Activated CD8-positive, alpha-beta T cell treated with anti-CD3 and anti-CD28 coated beads for 36 hours (primary cell): ENCODE data around the gene FURIN. TPM values are rescaled to one million over a fixed set of nuclear protein-coding genes. Genes with fewer than 3 reads are reported as not detected.
"Not testable (repeated sequence)": the region's sequence is repeated elsewhere in the genome, so short reads cannot be mapped to it uniquely, and the experiment has no call there.

Experiments
- ATAC-seq: fragments of 200-7000 bp; cut with Tn5 transposase; one replicate; pipeline ENCODE4 v1.10.0; 2021; ENCODE audit warnings: mild to moderate bottlenecking, moderate library complexity
- CTCF ChIA-PET: fragments of 350-600 bp; sonication (Branson Sonifier 250); formaldehyde crosslinking; loops from one replicate; lab custom pipeline; 2021; ENCODE audit warnings: antibody characterized with exemption; lab: Charles Lee
- POLR2A ChIA-PET: fragments of 350-600 bp; sonication (Branson Sonifier 250); formaldehyde crosslinking; loops from one replicate; lab custom pipeline; 2021; ENCODE audit warnings: antibody characterized with exemption; lab: Charles Lee
- DNase-seq: peaks from one replicate; pipeline ENCODE4 v3.0.0-alpha.2; 2020
- H3K27ac Mint-ChIP-seq: one replicate; pipeline ENCODE4 v1.8.0; 2021; ENCODE audit warnings: mild to moderate bottlenecking, mixed read lengths
- H3K27me3 Mint-ChIP-seq: one replicate; pipeline ENCODE4 v1.8.0; 2021; ENCODE audit warnings: mixed read lengths
- H3K36me3 Mint-ChIP-seq: one replicate; pipeline ENCODE4 v1.8.0; 2021; ENCODE audit warnings: low read depth, mixed read lengths
- H3K4me1 Mint-ChIP-seq: one replicate; pipeline ENCODE4 v1.8.0; 2021; ENCODE audit warnings: low read depth, mixed read lengths
- H3K4me3 Mint-ChIP-seq: one replicate; pipeline ENCODE4 v1.8.0; 2021; ENCODE audit warnings: mild to moderate bottlenecking, moderate library complexity, mixed read lengths
- H3K9me3 Mint-ChIP-seq: one replicate; pipeline ENCODE4 v1.8.0; 2021; ENCODE audit warnings: mixed read lengths
- intact Hi-C: fragments of 100-400 bp; cut with micrococcal nuclease; formaldehyde crosslinking; loops from one replicate; pipeline ENCODE4 v1.10.0; 2022
- total RNA-seq, 2 experiments: library from RNA; stranded (reverse); gene quantifications; one replicate each; pipeline ENCODE4 v1.2.3, GENCODE V29; 2021
- TF ChIP-seq, protein P1 (sequence below): fragments of 200-600 bp; IDR thresholded peaks from one replicate; pipeline ENCODE4 v1.8.0; 2022; ENCODE audit warnings: antibody characterized with exemption, mild to moderate bottlenecking

The FURIN gene
- total RNA-seq, 2 experiments from 2014 or later, result 111 to 117 TPM

DNA sequence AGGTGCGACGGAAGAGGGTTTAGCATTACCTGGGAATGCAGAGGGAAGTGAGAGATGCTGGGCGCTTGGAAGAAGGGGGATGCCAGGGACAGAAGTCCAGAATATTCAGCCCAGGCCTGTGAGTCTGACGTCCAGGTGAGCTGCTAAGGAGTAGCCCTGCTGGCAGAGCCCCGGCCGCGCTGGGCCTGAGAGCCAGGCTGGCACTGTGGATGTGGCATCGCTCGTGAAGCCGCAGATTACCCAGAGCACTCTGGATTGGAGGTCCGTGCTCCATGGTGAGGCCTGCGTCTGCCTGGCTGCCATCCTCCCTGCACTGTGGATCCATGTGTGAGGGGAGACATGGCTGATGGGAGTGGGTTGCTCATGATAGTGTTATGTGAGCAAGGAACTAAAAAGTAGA lies 49.2 kb downstream of the FURIN start:
- no peaks in the 10 kb centered on the region for H3K9me3 Mint-ChIP-seq
- TF ChIP-seq, protein P1, sequence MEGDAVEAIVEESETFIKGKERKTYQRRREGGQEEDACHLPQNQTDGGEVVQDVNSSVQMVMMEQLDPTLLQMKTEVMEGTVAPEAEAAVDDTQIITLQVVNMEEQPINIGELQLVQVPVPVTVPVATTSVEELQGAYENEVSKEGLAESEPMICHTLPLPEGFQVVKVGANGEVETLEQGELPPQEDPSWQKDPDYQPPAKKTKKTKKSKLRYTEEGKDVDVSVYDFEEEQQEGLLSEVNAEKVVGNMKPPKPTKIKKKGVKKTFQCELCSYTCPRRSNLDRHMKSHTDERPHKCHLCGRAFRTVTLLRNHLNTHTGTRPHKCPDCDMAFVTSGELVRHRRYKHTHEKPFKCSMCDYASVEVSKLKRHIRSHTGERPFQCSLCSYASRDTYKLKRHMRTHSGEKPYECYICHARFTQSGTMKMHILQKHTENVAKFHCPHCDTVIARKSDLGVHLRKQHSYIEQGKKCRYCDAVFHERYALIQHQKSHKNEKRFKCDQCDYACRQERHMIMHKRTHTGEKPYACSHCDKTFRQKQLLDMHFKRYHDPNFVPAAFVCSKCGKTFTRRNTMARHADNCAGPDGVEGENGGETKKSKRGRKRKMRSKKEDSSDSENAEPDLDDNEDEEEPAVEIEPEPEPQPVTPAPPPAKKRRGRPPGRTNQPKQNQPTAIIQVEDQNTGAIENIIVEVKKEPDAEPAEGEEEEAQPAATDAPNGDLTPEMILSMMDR, result no peak
- H3K4me1 Mint-ChIP-seq, result peaks cover 4% of the 10 kb centered on the region
- no peak for ATAC-seq
- no peak overlapping the region for H3K27ac Mint-ChIP-seq
- H3K4me3 Mint-ChIP-seq, result no peak overlapping the region
- ChIA-PET POLR2A (interaction anchor here (1.1 to 2.5 kb wide), 4 partner anchors 9 to 18 kb away, joined by 3 to 7 read pairs (median 6); no protein-coding TSS in a partner anchor), CTCF (interaction anchor here (1.5 kb wide), 1 partner anchor 15 kb away, joined by 5 read pairs; the partner anchor contains the start of gene HDDC3)
- no peak for DNase-seq
- peaks cover 42% of the 10 kb centered on the region for H3K36me3 Mint-ChIP-seq
- intact Hi-C loops, result no loop called here
- no peaks in the 10 kb centered on the region for H3K27me3 Mint-ChIP-seq

DNA sequence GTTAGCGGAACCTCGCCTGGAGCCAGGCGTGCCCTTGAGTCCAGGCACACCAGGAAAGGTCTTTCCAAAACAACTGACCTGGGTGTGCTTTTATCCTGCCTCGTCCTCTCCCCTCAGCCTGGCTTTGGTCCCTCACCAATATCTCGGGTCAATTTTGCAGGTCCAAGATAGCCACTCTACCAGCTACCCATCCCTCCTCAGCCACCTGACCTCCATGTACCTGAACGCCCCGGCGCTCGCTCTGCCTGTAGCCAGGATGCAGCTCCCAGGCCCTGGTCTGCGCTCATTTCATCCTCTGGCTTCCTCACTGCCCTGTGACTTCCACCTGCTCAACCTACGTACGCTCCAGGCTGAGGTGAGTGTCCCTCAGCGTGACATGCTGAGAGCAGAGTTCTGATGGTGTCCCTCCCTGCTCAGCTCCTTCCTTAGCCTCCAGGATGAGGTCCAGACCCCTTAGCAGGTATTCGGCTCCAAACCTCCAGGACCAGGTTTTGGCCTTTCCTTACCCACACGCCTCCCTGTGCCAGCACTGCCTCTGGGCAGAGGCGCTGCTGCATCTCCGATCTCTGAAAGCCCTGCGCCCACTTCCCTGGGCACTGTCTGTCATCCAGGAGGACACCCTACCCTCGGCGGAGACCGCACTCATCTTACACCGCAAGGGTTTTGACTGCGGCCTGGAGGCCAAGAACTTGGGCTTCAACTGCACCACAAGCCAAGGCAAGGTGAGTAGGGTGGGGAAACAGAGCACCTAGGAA lies 49.8 kb downstream of the FURIN start:
- Mint-ChIP-seq H3K4me1 (peaks cover 8% of the 10 kb centered on the region), H3K27ac (no peak overlapping the region), H3K27me3 (no peaks in the 10 kb centered on the region), H3K36me3 (peaks cover 42% of the 10 kb centered on the region), H3K4me3 (no peak overlapping the region), H3K9me3 (no peaks in the 10 kb centered on the region)
- POLR2A ChIA-PET, result interaction anchor here (1.1 to 2.5 kb wide), 7 partner anchors 9 to 18 kb away, joined by 3 to 7 read pairs (median 5); partner anchors contain the start of genes HDDC3 and MAN2A2
- DNase-seq (no peak), ATAC-seq (no peak)
- intact Hi-C loops, result no loop called here
- CTCF ChIA-PET, result interaction anchor here (1.4 to 1.5 kb wide), 2 partner anchors 13 to 14 kb away, joined by 5 read pairs; partner anchors contain the start of gene HDDC3
- TF ChIP-seq, protein P1, result no peak

DNA sequence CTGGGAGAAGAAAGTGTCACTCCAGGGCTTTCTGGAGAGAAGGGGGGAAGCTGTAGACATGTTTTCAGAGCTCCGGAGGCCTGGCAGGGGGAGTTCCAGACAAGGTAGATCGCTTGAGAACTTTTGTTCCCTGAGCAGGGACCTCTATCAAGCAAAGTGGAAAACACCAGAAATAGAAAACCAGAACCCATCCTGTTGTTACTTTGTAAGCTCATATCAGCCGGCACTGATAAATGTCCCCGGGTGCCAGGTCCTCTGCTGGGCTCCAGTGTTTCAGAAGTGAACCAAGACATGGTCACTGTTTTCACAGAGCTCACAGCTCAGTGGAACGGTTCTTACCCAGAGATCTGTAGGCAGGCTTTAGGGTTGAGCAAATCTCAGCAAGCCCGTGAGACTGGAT lies 50.4 kb downstream of the FURIN start:
- POLR2A ChIA-PET, result interaction anchor here (1.1 to 2.5 kb wide), 5 partner anchors 10 to 16 kb away, joined by 3 to 7 read pairs (median 5); partner anchors contain the start of genes HDDC3 and MAN2A2
- H3K9me3 Mint-ChIP-seq, result no peaks in the 10 kb centered on the region
- no peak for DNase-seq
- no peak overlapping the region for H3K4me3 Mint-ChIP-seq
- peaks cover 37% of the 10 kb centered on the region for H3K36me3 Mint-ChIP-seq
- TF ChIP-seq, protein P1, result no peak
- no peak for ATAC-seq
- CTCF ChIA-PET, result interaction anchor here (1.4 to 1.5 kb wide), 2 partner anchors 12 to 14 kb away, joined by 5 read pairs; partner anchors contain the start of gene HDDC3
- H3K27ac Mint-ChIP-seq, result no peak overlapping the region
- H3K4me1 Mint-ChIP-seq, result peaks cover 11% of the 10 kb centered on the region
- H3K27me3 Mint-ChIP-seq, result no peaks in the 10 kb centered on the region
- intact Hi-C loops, result no loop called here

DNA sequence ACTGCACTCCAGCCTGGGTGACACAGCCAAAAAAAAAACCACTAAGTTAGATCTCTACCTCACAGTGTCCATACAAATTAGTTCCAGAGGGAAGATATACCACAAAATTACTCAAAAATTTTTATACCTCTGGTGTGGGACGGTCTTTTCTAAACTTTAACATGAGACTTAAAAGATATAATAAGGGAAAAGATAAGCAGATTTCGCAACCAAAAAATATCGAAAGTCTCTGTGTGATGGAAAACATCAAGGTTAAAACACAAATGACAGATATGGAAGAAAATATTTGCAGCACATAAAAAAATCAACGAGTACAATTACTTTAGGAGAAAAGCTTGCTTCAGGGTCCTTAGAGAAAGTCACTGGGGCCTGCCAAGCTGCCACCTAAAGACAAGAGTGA lies 53.5 kb downstream of the FURIN start:
- Mint-ChIP-seq H3K4me3 (no peak overlapping the region), H3K9me3 (no peaks in the 10 kb centered on the region), H3K4me1 (peaks cover 19% of the 10 kb centered on the region), H3K27me3 (no peaks in the 10 kb centered on the region), H3K27ac (no peak overlapping the region), H3K36me3 (peaks cover 28% of the 10 kb centered on the region)
- intact Hi-C loops, result no loop called here
- no peak for ATAC-seq
- POLR2A ChIA-PET, result interaction anchor here (1.2 to 2.8 kb wide), 3 partner anchors 9 to 17 kb away, joined by 4 to 12 read pairs (median 4); no protein-coding TSS in a partner anchor
- CTCF ChIA-PET, result interaction anchor here (1.2 to 6.1 kb wide), 5 partner anchors 11 to 104 kb away, joined by 3 to 47 read pairs (median 6); partner anchors contain the start of genes HDDC3, MAN2A2 and UNC45A
- TF ChIP-seq, protein P1, result no peak
- DNase-seq, result no peak

DNA sequence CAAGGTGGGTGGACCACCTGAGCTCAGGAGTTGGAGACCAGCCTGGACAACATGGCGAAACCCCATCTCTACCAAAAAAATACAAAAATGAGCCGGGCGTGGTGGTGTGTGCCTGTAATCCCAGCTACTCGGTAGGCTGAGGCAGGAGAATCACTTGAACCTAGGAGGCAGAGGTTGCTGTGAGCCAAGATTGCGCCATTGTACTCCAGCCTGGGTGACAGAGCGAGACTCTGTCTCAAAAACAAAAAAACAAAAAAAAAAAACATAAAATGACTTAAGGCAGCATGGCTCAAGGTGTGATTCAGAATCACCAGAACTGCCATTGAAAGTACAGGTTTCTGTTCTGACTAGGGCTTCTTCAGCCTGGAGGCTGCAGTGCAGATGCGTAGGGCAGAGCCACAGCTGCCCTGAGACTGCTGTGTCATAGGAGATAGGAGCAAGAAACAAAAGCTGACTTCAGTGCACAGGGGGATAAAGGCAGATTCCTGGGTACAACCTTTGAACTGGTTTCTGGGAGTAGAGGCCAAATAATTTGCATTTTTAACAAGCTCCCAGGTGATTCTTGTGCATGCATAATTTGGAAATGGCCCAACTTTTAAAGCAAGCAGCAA lies 54.4 kb downstream of the FURIN start:
- H3K4me3 Mint-ChIP-seq, result not testable (repeated sequence)

More for the DNA sequence above, 54.4 kb downstream of the FURIN start:
- ChIA-PET CTCF (interaction anchor here (1.2 to 6.1 kb wide), 4 partner anchors 10 to 30 kb away, joined by 3 to 47 read pairs (median 5); partner anchors contain the start of genes HDDC3 and MAN2A2), POLR2A (interaction anchor here (1.1 to 2.8 kb wide), 7 partner anchors 9 to 50 kb away, joined by 3 to 12 read pairs (median 4); partner anchors contain the start of gene MAN2A2)
- DNase-seq, result peak; percentile 37
- Mint-ChIP-seq H3K27ac (peak overlapping the region; percentile 35), H3K36me3 (peaks cover 24% of the 10 kb centered on the region), H3K4me1 (peaks cover 19% of the 10 kb centered on the region)
- H3K27me3 Mint-ChIP-seq, intact Hi-C loops, H3K9me3 Mint-ChIP-seq: not testable (repeated sequence)
- ATAC-seq, result peak; percentile 82
